Neural cell (in vitro differentiated cells): Measurements from ENCODE around the gene PNKD. TPM values are rescaled to one million over a fixed set of nuclear protein-coding genes. Genes with fewer than 3 reads are reported as not detected.

Experiments used
- H2AFZ ChIP-seq: fragments of 200-600, 300-800 bp; sonication (generic), shearing (Covaris generic); 2 replicates; pipeline ENCODE4 v1.6.0; 2014; ENCODE audit warnings: low read depth, mild to moderate bottlenecking, antibody characterized with exemption, low read length, moderate library complexity
- H3F3A ChIP-seq: fragments of 200-600 bp; shearing (Covaris generic); 2 replicates; pipeline ENCODE4 v1.6.1; 2016; ENCODE audit warnings: mild to moderate bottlenecking, moderate library complexity, mixed read lengths, antibody characterized with exemption, low read length; ENCODE audit not compliant: insufficient read depth, poor library complexity, severe bottlenecking
- H3K27ac ChIP-seq: fragments of 200-600, 300-800 bp; sonication (generic), shearing (Covaris generic); 2 replicates; pipeline ENCODE4 v1.5.1; 2014; ENCODE audit warnings: mild to moderate bottlenecking, low read length, moderate library complexity
- H3K27me3 ChIP-seq: fragments of 300-800, 200-600 bp; sonication (generic), shearing (Covaris generic); 2 replicates; pipeline ENCODE4 v1.6.0; 2014; ENCODE audit warnings: mild to moderate bottlenecking, low read depth, low read length, moderate library complexity; ENCODE audit not compliant: insufficient read depth
- H3K36me3 ChIP-seq: fragments of 300-800, 200-600 bp; sonication (generic), shearing (Covaris generic); 2 replicates; pipeline ENCODE4 v1.5.1; 2014; ENCODE audit warnings: mild to moderate bottlenecking, antibody characterized with exemption, low read length, moderate library complexity; ENCODE audit not compliant: insufficient read depth
- H3K4me2 ChIP-seq: fragments of 300-800, 200-600 bp; sonication (generic), shearing (Covaris generic); 2 replicates; pipeline ENCODE4 v1.6.0; 2014; ENCODE audit warnings: mild to moderate bottlenecking, low read length
- H3K4me3 ChIP-seq: fragments of 300-800, 200-600 bp; sonication (generic), shearing (Covaris generic); 2 replicates; pipeline ENCODE4 v1.5.1; 2014; ENCODE audit warnings: mild to moderate bottlenecking, low read length, moderate library complexity
- H3K79me2 ChIP-seq: fragments of 200-600 bp; shearing (Covaris generic); replicated peaks from 2 replicates; pipeline ENCODE4 v1.6.0; 2014; ENCODE audit warnings: mild to moderate bottlenecking, low read length, moderate library complexity; ENCODE audit not compliant: insufficient read depth
- H3K9ac ChIP-seq: fragments of 300-800, 200-600 bp; sonication (generic), shearing (Covaris generic); 2 replicates; pipeline ENCODE4 v1.6.1; 2016; ENCODE audit warnings: mild to moderate bottlenecking, low read length, mixed read lengths
- H3K9me2 ChIP-seq: fragments of 200-600 bp; shearing (Covaris generic); 2 replicates; pipeline ENCODE4 v1.6.1; 2016; ENCODE audit warnings: mild to moderate bottlenecking, low read length, mixed read lengths; ENCODE audit not compliant: insufficient read depth
- H3K9me3 ChIP-seq: fragments of 200-600, 300-800 bp; sonication (generic), shearing (Covaris generic); 2 replicates; pipeline ENCODE4 v1.6.1; 2016; ENCODE audit warnings: mild to moderate bottlenecking, mixed run types, low read length, moderate library complexity, mixed read lengths
- H4K20me1 ChIP-seq: fragments of 200-600 bp; shearing (Covaris generic); 2 replicates; pipeline ENCODE4 v1.6.1; 2016; ENCODE audit warnings: mild to moderate bottlenecking, mixed run types; ENCODE audit not compliant: insufficient read depth
- CTCF ChIP-seq: fragments of 450-650 bp; IDR thresholded peaks from 2 replicates; pipeline ENCODE4 v1.5.1; 2014; ENCODE audit warnings: antibody characterized with exemption, mild to moderate bottlenecking, moderate library complexity; ENCODE audit not compliant: poor library complexity, severe bottlenecking
- EP300 ChIP-seq: fragments of 450-650 bp; conservative IDR thresholded peaks from 2 replicates; pipeline ENCODE4 v1.6.1; 2014; ENCODE audit warnings: antibody characterized with exemption, mild to moderate bottlenecking, moderate library complexity; ENCODE audit not compliant: poor library complexity, severe bottlenecking
- EZH2 ChIP-seq: fragments of 200-600, 300-800 bp; shearing (Covaris generic), sonication (generic); IDR thresholded peaks from 2 replicates; pipeline ENCODE4 v1.6.1; 2014; ENCODE audit warnings: antibody characterized with exemption, low read length, borderline replicate concordance, mild to moderate bottlenecking; ENCODE audit not compliant: insufficient read depth, poor library complexity, severe bottlenecking
- MXI1 ChIP-seq: fragments of 450-650 bp; conservative IDR thresholded peaks from 2 replicates; pipeline ENCODE4 v1.6.1; 2014; ENCODE audit warnings: antibody characterized with exemption, mild to moderate bottlenecking; ENCODE audit not compliant: poor library complexity, severe bottlenecking
- POLR2AphosphoS5 ChIP-seq: IDR thresholded peaks from 2 replicates; pipeline ENCODE4 v1.6.1; 2012
- RAD21 ChIP-seq: fragments of 450-650 bp; conservative IDR thresholded peaks from 2 replicates; pipeline ENCODE4 v1.6.1; 2014; ENCODE audit warnings: antibody characterized with exemption, mild to moderate bottlenecking, moderate library complexity
- REST ChIP-seq: IDR thresholded peaks from 2 replicates; pipeline ENCODE4 v1.6.1; 2012; ENCODE audit warnings: borderline replicate concordance
- SMC3 ChIP-seq: fragments of 450-650 bp; conservative IDR thresholded peaks from 2 replicates; pipeline ENCODE4 v1.6.1; 2014; ENCODE audit warnings: antibody characterized with exemption, mild to moderate bottlenecking, moderate library complexity; ENCODE audit not compliant: poor library complexity
- TAF1 ChIP-seq: IDR thresholded peaks from 2 replicates; pipeline ENCODE4 v1.6.1; 2012; ENCODE audit warnings: low read depth
- polyA plus RNA-seq: library from polyadenylated mRNA; depleted of rRNA; stranded (reverse); fragments of >200 nt; gene quantifications from 2 replicates; pipeline ENCODE4 v1.2.3, GENCODE V29; 2014

The PNKD gene
- polyA plus RNA-seq, 1 donor from 2014 or later: 59.7 TPM

GRCh38 chr2:218394298-218395089, 124.2 kb downstream of the PNKD start:
- Histone ChIP-seq H3K27me3 (peaks cover 32% of the 10 kb centered on the region), H2AFZ (no peak overlapping the region), H4K20me1 (no peaks in the 10 kb centered on the region), H3K9ac (no peak overlapping the region), H3K4me2 (no peak overlapping the region), H3F3A (no peaks in the 10 kb centered on the region), H3K79me2 (no peaks in the 10 kb centered on the region), H3K27ac (no peak overlapping the region), H3K9me3 (no peaks in the 10 kb centered on the region), H3K36me3 (no peaks in the 10 kb centered on the region), H3K9me2 (no peaks in the 10 kb centered on the region), H3K4me3 (no peak overlapping the region)
- TF ChIP-seq MXI1: no peak
- no peak for TF ChIP-seq EZH2
- TF ChIP-seq RAD21: no peak
- TF ChIP-seq REST: no peak
- no peak for TF ChIP-seq SMC3
- TF ChIP-seq CTCF: no peak
- TF ChIP-seq TAF1: no peak
- no peak for TF ChIP-seq POLR2AphosphoS5
- no peak for TF ChIP-seq EP300

DNA sequence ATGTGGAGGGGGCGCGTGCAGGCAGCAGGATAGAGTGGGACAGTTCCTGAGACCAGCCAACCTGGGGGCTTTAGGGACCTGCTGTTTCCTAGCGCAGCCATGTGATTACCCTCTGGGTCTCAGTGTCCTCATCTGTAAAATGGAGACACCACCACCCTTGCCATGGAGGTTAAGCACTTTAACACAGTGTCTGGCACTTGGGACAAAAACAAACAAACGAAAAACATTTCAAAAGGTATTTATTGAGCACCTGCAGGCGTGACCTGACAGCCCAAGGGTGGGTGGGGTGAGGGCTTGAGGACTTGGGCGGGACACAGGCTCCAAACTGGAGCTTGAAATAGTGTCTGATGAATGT, 124.7 kb downstream of the PNKD start:
- no peak overlapping the region for H3K9ac ChIP-seq
- H3K36me3 ChIP-seq: no peaks in the 10 kb centered on the region
- no peak overlapping the region for H3K4me3 ChIP-seq
- no peak overlapping the region for H2AFZ ChIP-seq
- H3K9me2 ChIP-seq: no peaks in the 10 kb centered on the region
- H3K79me2 ChIP-seq: no peaks in the 10 kb centered on the region
- H3K27me3 ChIP-seq: peaks cover 33% of the 10 kb centered on the region
- H4K20me1 ChIP-seq: no peaks in the 10 kb centered on the region
- TF ChIP-seq POLR2AphosphoS5 (no peak), SMC3 (no peak), EP300 (no peak), REST (no peak), EZH2 (no peak), RAD21 (no peak), MXI1 (no peak), CTCF (no peak)
- H3K27ac ChIP-seq: no peak overlapping the region
- H3K9me3 ChIP-seq: no peaks in the 10 kb centered on the region
- no peak overlapping the region for H3K4me2 ChIP-seq
- H3F3A ChIP-seq: no peaks in the 10 kb centered on the region
